Uterus (tissue), 4 donors: Measurements from ENCODE around the gene TCIRG1. TPM values are rescaled to one million over a fixed set of nuclear protein-coding genes. Genes with fewer than 3 reads are reported as not detected.

Experiments used
- DNase-seq, 2 donors: peaks; one replicate each; pipeline ENCODE4 v3.0.0-alpha.2; 2019 to 2020
- H3K27ac ChIP-seq, 2 donors: fragments of 200-600 bp; sonication (generic); 1 replicate in 1 of 2; 2 replicates in 1 of 2; pipeline ENCODE4 v1.5.1; 2016 to 2018
- H3K27me3 ChIP-seq, 2 donors: fragments of 200-600 bp; sonication (generic); one replicate each; pipeline ENCODE4 v1.5.1; 2018 to 2019; ENCODE audit warnings: control low read depth in 1 of 2
- H3K36me3 ChIP-seq, 2 donors: fragments of 200-600 bp; sonication (generic); one replicate each; pipeline ENCODE4 v1.5.1; 2019; ENCODE audit warnings: control low read depth in 1 of 2
- H3K4me1 ChIP-seq, 2 donors: fragments of 200-600 bp; sonication (generic); one replicate each; pipeline ENCODE4 v1.5.1; 2018 to 2019; ENCODE audit warnings: control low read depth in 1 of 2
- H3K4me3 ChIP-seq, 2 donors: fragments of 200-600 bp; sonication (generic); 1 replicate in 1 of 2; 2 replicates in 1 of 2; pipeline ENCODE4 v1.5.1; 2018 to 2019; ENCODE audit warnings: mild to moderate bottlenecking in 1 of 2
- H3K9me3 ChIP-seq, 2 donors: fragments of 200-600 bp; sonication (generic); one replicate each; pipeline ENCODE4 v1.5.1; 2019; ENCODE audit warnings: control low read depth in 1 of 2
- CTCF ChIP-seq, 4 experiments: fragments of 200-600 bp in 2 of 4; fragments of 450-650 bp in 2 of 4; sonication (generic) in 2 of 4; IDR thresholded peaks; one replicate each; pipeline ENCODE4 v1.5.1; 2016 to 2019; ENCODE audit warnings: antibody characterized with exemption in 4 of 4, mild to moderate bottlenecking in 2 of 4, moderate library complexity in 1 of 4
- POLR2A ChIP-seq, 2 donors: fragments of 450-650 bp; IDR thresholded peaks; one replicate each; pipeline ENCODE4 v1.6.1; 2016; ENCODE audit warnings: antibody characterized with exemption in 2 of 2, mild to moderate bottlenecking in 1 of 2, moderate library complexity in 1 of 2
- intact Hi-C: fragments of 100-400 bp; cut with DNase I; formaldehyde crosslinking; loops from one replicate; pipeline ENCODE4 v1.15.1; 2023; ENCODE audit warnings: low total_unique reads
- total RNA-seq, 4 donors: library from RNA; depleted of rRNA in 3 of 4; stranded (reverse); fragments of >200 nt in 3 of 4; gene quantifications; one replicate each; pipeline versions ENCODE4 v1.1.0 to v1.2.4, GENCODE V29; 2014 to 2023
- donor health status: DM: yes; HTN: yes; CAD: no.

The TCIRG1 gene
- total RNA-seq, 4 donors from 2014 or later: 62.1 to 162 (median 115) TPM

- no peak for DNase-seq
- peaks cover 7 to 11% of the 10 kb centered on the region in 2 donors for H3K4me1 ChIP-seq
These were observed 2.0 kb upstream of the TCIRG1 start for GRCh38 chr11:68036717-68037239.

GRCh38 chr11:68037411-68038225 is 1.2 kb upstream of the TCIRG1 start:
- H3K4me3 ChIP-seq: no peak overlapping the region
- H3K27me3 ChIP-seq: no peaks in the 10 kb centered on the region
- peaks cover 5 to 9% of the 10 kb centered on the region in 2 donors for H3K4me1 ChIP-seq
- H3K36me3 ChIP-seq: no peaks in the 10 kb centered on the region
- intact Hi-C loops: no loop called here
- DNase-seq: no peak
- H3K27ac ChIP-seq: peak overlapping the region; percentile 87 to 91
- no peak for TF ChIP-seq CTCF (IDR thresholded peaks at IDR 0.05)
- TF ChIP-seq POLR2A (IDR thresholded peaks at IDR 0.05): no peak
- H3K9me3 ChIP-seq: no peaks in the 10 kb centered on the region

More at GRCh38 chr11:68036717-68037239, 2.0 kb upstream of the TCIRG1 start:
- Histone ChIP-seq H3K4me3 (no peak overlapping the region), H3K36me3 (no peaks in the 10 kb centered on the region), H3K27me3 (no peaks in the 10 kb centered on the region), H3K9me3 (no peaks in the 10 kb centered on the region), H3K27ac (peak overlapping the region; percentile 5 to 39)
- intact Hi-C loops: no loop called here
- TF ChIP-seq CTCF (IDR thresholded peaks at IDR 0.05): no peak
- no peak for TF ChIP-seq POLR2A (IDR thresholded peaks at IDR 0.05)

- intact Hi-C loops: no loop called here
- peak overlapping the region; percentile 87 to 91 for H3K27ac ChIP-seq
- H3K9me3 ChIP-seq: no peaks in the 10 kb centered on the region
- TF ChIP-seq CTCF (IDR thresholded peaks at IDR 0.05) (no peak), POLR2A (IDR thresholded peaks at IDR 0.05) (no peak)
- DNase-seq: peak in 1 of 2 donors; percentile 38
- peak overlapping the region; percentile 58 to 75 for H3K4me3 ChIP-seq
- H3K36me3 ChIP-seq: no peaks in the 10 kb centered on the region
- peaks cover 5 to 13% of the 10 kb centered on the region in 2 donors for H3K4me1 ChIP-seq
- no peaks in the 10 kb centered on the region for H3K27me3 ChIP-seq
These were observed 553 bp upstream of the TCIRG1 start for GRCh38 chr11:68038226-68038717.

DNA sequence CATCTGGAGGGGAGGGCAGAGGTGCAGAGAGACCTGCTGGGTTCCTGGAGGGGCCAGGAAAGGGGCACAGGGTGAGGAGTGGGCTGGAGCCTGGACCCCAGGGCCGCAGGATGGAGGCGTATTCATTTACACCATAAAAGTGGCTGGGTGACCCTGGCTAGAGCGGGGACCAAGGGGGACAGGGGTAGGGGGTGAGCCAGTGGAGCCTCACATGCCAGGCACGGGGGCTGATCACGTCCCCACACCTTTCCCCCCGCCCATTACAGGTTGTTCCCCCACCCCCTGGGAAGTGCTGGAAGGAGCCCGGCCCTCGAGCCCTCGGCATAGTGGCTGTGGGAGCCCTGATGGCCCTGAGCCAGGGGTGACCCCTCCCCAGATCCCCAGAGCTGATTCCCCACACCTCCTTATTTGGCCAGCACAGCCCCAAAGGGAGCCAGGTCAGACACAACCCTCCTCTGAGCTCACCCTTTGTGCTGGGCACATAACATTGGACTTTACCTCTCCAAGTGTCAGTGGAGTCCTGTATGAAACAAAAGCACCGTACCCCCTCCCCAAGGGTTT is 781 bp downstream of the TCIRG1 start:
- no peak for TF ChIP-seq CTCF (IDR thresholded peaks at IDR 0.05)
- no peak for TF ChIP-seq POLR2A (IDR thresholded peaks at IDR 0.05)
- peak overlapping the region; percentile 58 to 75 for H3K4me3 ChIP-seq
- H3K27ac ChIP-seq: peak overlapping the region; percentile 87 to 91
- DNase-seq: no peak
- no peaks in the 10 kb centered on the region for H3K36me3 ChIP-seq
- peaks cover 5 to 14% of the 10 kb centered on the region in 2 donors for H3K4me1 ChIP-seq
- no peaks in the 10 kb centered on the region for H3K27me3 ChIP-seq
- intact Hi-C loops: no loop called here
- H3K9me3 ChIP-seq: no peaks in the 10 kb centered on the region
